Measurements from ENCODE around the gene RSRC2. TPM values are rescaled to one million over a fixed set of nuclear protein-coding genes. Genes with fewer than 3 reads are reported as not detected.

The RSRC2 gene
- total and polyA plus RNA-seq, 9 of the 15 experiments (the other 6 are each of a cell fraction or from before 2014, with no cell fraction given), result 52.6 to 123 (median 80.3) TPM

GRCh38 chr12:122500685-122501488, 25.8 kb downstream of the RSRC2 start, which contains the start of gene ZCCHC8 (continued):
- TF ChIP-seq GMEB1 (CRISPR knock-in tag; IDR thresholded peaks at IDR 0.05) (peak; percentile 49; the same call in 1 of the 2 replicates), BRCA1 (IDR thresholded peaks at IDR 0.05) (no peak), BRCA1 (CRISPR knock-in tag; IDR thresholded peaks at IDR 0.05) (no peak), FOXO4 (CRISPR knock-in tag; IDR thresholded peaks at IDR 0.05) (no peak), BDP1 (IDR thresholded peaks at IDR 0.05; ENCODE audit: insufficient read depth, insufficient read length) (no peak), EWSR1 (IDR thresholded peaks at IDR 0.05; ENCODE audit: borderline replicate concordance, low read depth, partially characterized antibody) (no peak), SUPT5H (IDR thresholded peaks at IDR 0.05) (peak; percentile 92), FOXA1 (IDR thresholded peaks at IDR 0.05; ENCODE audit: borderline replicate concordance) (no peak), ZNF12 (CRISPR knock-in tag; IDR thresholded peaks at IDR 0.05) (peak; percentile 70; the same call in 1 of the 2 replicates), CBX5 (IDR thresholded peaks at IDR 0.05; ENCODE audit: borderline replicate concordance, low read depth) (no peak), GATAD2B (IDR thresholded peaks at IDR 0.05; ENCODE audit: borderline replicate concordance) (no peak), BRD9 (IDR thresholded peaks at IDR 0.05; ENCODE audit: low read depth, partially characterized antibody) (peak; percentile 13), HINFP (tag; conservative IDR thresholded peaks at IDR 0.05; ENCODE audit: low read depth) (no peak), PTTG1 (tag; IDR thresholded peaks at IDR 0.05; ENCODE audit: low read depth) (no peak), PCBP2 (IDR thresholded peaks at IDR 0.05; ENCODE audit: low read depth, low read length, poor library complexity, severe bottlenecking) (no peak), ZKSCAN3 (CRISPR knock-in tag; IDR thresholded peaks at IDR 0.05) (no peak), FOXA3 (CRISPR knock-in tag; conservative IDR thresholded peaks at IDR 0.05 in 1 of 2, IDR thresholded peaks at IDR 0.05 in 1 of 2) (no peak), GTF2E2 (tag; IDR thresholded peaks at IDR 0.05) (peak; percentile 79; the same call in 1 of the 2 replicates), RFX7 (CRISPR knock-in tag; IDR thresholded peaks at IDR 0.05) (no peak), ZBTB9 (CRISPR knock-in tag; IDR thresholded peaks at IDR 0.05) (no peak; the same call in 1 of the 2 replicates), SRF (CRISPR knock-in tag; IDR thresholded peaks at IDR 0.05) (peak in 1 of 2 experiments; percentile 53; a peak in 1 of 4 replicates), L3MBTL2 (IDR thresholded peaks at IDR 0.05) (peak; percentile 71; the same call in 1 of the 2 replicates), HDAC2 (IDR thresholded peaks at IDR 0.05) (0 out of 2 replicates have a peak, but pooled peaks have one; percentile 29)

All from K562 (cell line).